ENCODE data around the gene DBR1.

- TF ChIP-seq POLR2A (IDR thresholded peaks at IDR 0.05) (no peak), CTCF (IDR thresholded peaks at IDR 0.05) (no peak), EP300 (IDR thresholded peaks at IDR 0.05) (no peak)
Measured at GRCh38 chr3:138222942-138223287, 48.2 kb upstream of the DBR1 start.
